H1 (cell line): ENCODE measurements around the gene LAMTOR3. TPM values are rescaled to one million over a fixed set of nuclear protein-coding genes. Genes with fewer than 3 reads are reported as not detected.

ENCODE experiments used
- BCL11A ChIP-seq, 2 experiments: IDR thresholded peaks; one replicate each; pipeline ENCODE4 v1.6.1; 2011; ENCODE audit warnings: low read depth in 2 of 2, low read length in 2 of 2, mild to moderate bottlenecking in 2 of 2
- EP300 ChIP-seq, 2 experiments: IDR thresholded peaks; 1 replicate in 1 of 2; 2 replicates in 1 of 2; pipeline ENCODE4 v1.6.1; 2011 to 2012; ENCODE audit warnings: low read depth in 2 of 2, low read length in 2 of 2, mild to moderate bottlenecking in 2 of 2, borderline replicate concordance in 1 of 2, inconsistent platforms in 1 of 2, moderate library complexity in 1 of 2
- JUND ChIP-seq: IDR thresholded peaks from 2 replicates; pipeline ENCODE4 v1.6.1; 2011; ENCODE audit warnings: mild to moderate bottlenecking, improper control_type of control experiment, low read length
- KDM5A ChIP-seq: fragments of 200-600 bp; IDR thresholded peaks from 2 replicates; pipeline ENCODE4 v1.7.1; 2012; ENCODE audit warnings: mild to moderate bottlenecking, low read length, inconsistent platforms, mixed read lengths
- RBBP5 ChIP-seq: IDR thresholded peaks from 2 replicates; pipeline ENCODE4 v1.7.1; 2012; ENCODE audit warnings: low read depth, mild to moderate bottlenecking, inconsistent platforms, low read length, moderate library complexity, borderline replicate concordance
- SP2 ChIP-seq: IDR thresholded peaks from 2 replicates; pipeline ENCODE4 v1.6.1; 2012; ENCODE audit warnings: mild to moderate bottlenecking, low read length, inconsistent platforms
- SP4 ChIP-seq: IDR thresholded peaks from 2 replicates; pipeline ENCODE4 v1.6.1; 2012; ENCODE audit warnings: low read length, inconsistent platforms
- TAF1 ChIP-seq: IDR thresholded peaks from 2 replicates; pipeline ENCODE4 v1.6.1; 2011; ENCODE audit warnings: mild to moderate bottlenecking, low read depth, low read length
- polyA plus RNA-seq, 7 experiments: library from polyadenylated mRNA; depleted of rRNA in 3 of 7; stranded (reverse) in 5 of 7; unstranded in 2 of 7; fragments of >200 nt in 5 of 7; fragments of 200-250 nt in 2 of 7; gene quantifications; 1 replicate in 5 of 7; 2 replicates in 1 of 7; 4 replicates in 1 of 7; pipeline versions ENCODE4 v1.2.1 to v1.2.3, GENCODE V29; 2011 to 2013; ENCODE audit warnings: missing spikeins in 2 of 7, mixed read lengths in 2 of 7
- total RNA-seq: library from RNA; stranded (reverse); fragmentation: NEBNext Ultra II Directional; extraction: Animal tissue kit (Norgen Biotek cat#: 25700); gene quantifications from 2 replicates; pipeline ENCODE4 v1.2.1, GENCODE V29; 2021

Gene LAMTOR3
- total and polyA plus RNA-seq, 2 of the 8 experiments (the other 6 are each of a cell fraction or from before 2014, with no cell fraction given), result 25.1 to 34.4 TPM

DNA sequence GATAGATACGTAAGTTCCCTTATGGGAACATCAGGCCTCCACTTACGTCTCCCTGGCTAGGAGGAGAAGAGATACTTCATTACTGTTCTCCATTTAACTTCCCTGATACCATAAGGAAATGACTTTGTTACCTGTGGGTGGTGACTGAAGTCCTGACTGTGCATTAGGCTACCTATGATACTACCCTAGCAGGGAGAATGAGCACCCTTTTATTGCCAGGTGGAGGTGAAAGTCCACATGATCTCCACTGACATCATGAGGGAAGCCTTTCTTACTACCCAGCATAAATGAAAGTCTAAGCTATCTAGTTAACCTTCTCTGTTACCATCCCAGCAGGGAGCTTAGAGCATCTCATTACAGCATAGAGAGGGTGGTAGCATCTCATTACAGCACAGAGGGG lies 24.4 kb upstream of the LAMTOR3 start (continued):
- TF ChIP-seq BCL11A (IDR thresholded peaks at IDR 0.05; ENCODE audit: low read depth in 2 of 2, low read length in 2 of 2) (no peak), KDM5A (no peak), SP2 (no peak), SP4 (no peak), RBBP5 (no peak), TAF1 (no peak), EP300 (IDR thresholded peaks at IDR 0.05; ENCODE audit: borderline replicate concordance in 1 of 2, low read depth in 2 of 2, low read length in 2 of 2) (no peak), JUND (no peak)
